Heart right ventricle (tissue), 12 donors: ENCODE measurements around the gene BOD1L1. TPM values are rescaled to one million over a fixed set of nuclear protein-coding genes. Genes with fewer than 3 reads are reported as not detected.

Source experiments
- microRNA-seq, 2 donors: library from miRNA; unstranded; fragments of <30 nt; microRNA quantifications; one replicate each; pipeline ENCODE4 v1.2.0, GENCODE V29; 2021
- polyA plus RNA-seq, 2 donors: library from polyadenylated mRNA; stranded (reverse); fragments of 200-250 nt; gene quantifications; one replicate each; pipeline ENCODE4 v1.2.3, GENCODE V29; 2013
- total RNA-seq, 10 donors: library from RNA; stranded (reverse); fragmentation: NEBNext Ultra II Directional in 3 of 10; extraction: Animal tissue kit (Norgen Biotek cat#: 25700) in 3 of 10; gene quantifications; one replicate each; pipeline versions ENCODE4 v1.2.1 to v1.2.4, GENCODE V29; 2021 to 2023
- donor health status: ischemic (EF 13 %, LVEDD 7.1; RV severe dilation, severe dysfunction).
- donor health status: healthy with polysubstance abuse.
- donor health status: DM: no; HTN: yes; CAD: no.
- donor health status: DM: no; HTN: no; CAD: no.
- donor health status: ischemic (EF 25% LVEDD 6.9; RV normal size, moderate dysfunction).
- donor health status: ischemic (EF 25% LVEDD 5.7; RV mildly dilated, moderate dysfunction).
- donor health status: healthy.
- donor health status: nonischemic (EF 11% LVEDD 7.7; RV severe dilation, severe dysfunction).
- donor health status: DM: yes; HTN: yes; CAD: no.
- donor health status: PGD.
- donor health status: ischemic (EF 29% LVEDD 5.4; RV normal size, mild dysfunction).
- donor health status: nonischemic (EF 23%, LVEDD 6.1; RV moderate dilation, normal function).

The BOD1L1 gene
- total and polyA plus RNA-seq, 12 donors: 7.9 to 28.1 (median 23.5) TPM

Small RNAs within 50 kb of the gene (microRNA-seq; reads per million reads assigned to microRNA genes)
- gene MIR5091: 0 reads per million in 2 donors

Other genes starting within 250 kb of the BOD1L1 start
- 10 to 100 TPM; 13.5 to 27.5 (median 21.6) TPM for gene RAB28, start 143.4 kb downstream of the BOD1L1 start, total RNA-seq
- gene RAB28, start 143.4 kb downstream of the BOD1L1 start, polyA plus RNA-seq: 10 to 100 TPM; 12.7 to 18.9 TPM
- gene NKX3-2, start 83.2 kb downstream of the BOD1L1 start, total RNA-seq: not detected
- not detected for gene NKX3-2, start 83.2 kb downstream of the BOD1L1 start, polyA plus RNA-seq